SKM-1 (cell line): ENCODE data around the gene CRIP2.

Experiments used
- DNase-seq: peaks from one replicate; lab custom pipeline; 2025; ENCODE audit not compliant: unreplicated experiment; lab: John Stamatoyannopoulos, UW

CRIP2 gene

GRCh38 chr14:105474483-105475268 is at the start of gene CRIP2:
Gene CRIP2 (plus strand): TSS chr14:105474821. CDS start chr14:105474863, 42 bp downstream.
- DNase-seq = no peak

- DNase-seq = no peak
Observed at GRCh38 chr14:105424861-105425260, 49.8 kb upstream of the CRIP2 start.

- DNase-seq = no peak
Observed at GRCh38 chr14:105425823-105426247, 48.8 kb upstream of the CRIP2 start.

- DNase-seq = no peak
Observed at GRCh38 chr14:105426416-105427130, 48.0 kb upstream of the CRIP2 start.

GRCh38 chr14:105427412-105427811 is 47.2 kb upstream of the CRIP2 start:
- DNase-seq = no peak

- no peak for DNase-seq
Observed at GRCh38 chr14:105427936-105428485, 46.6 kb upstream of the CRIP2 start.

- no peak for DNase-seq
Observed at GRCh38 chr14:105430042-105430441, 44.6 kb upstream of the CRIP2 start.

GRCh38 chr14:105430565-105430964 is 44.1 kb upstream of the CRIP2 start:
- DNase-seq = no peak

- DNase-seq = no peak
Observed at GRCh38 chr14:105431256-105431655, 43.4 kb upstream of the CRIP2 start.

- no peak for DNase-seq
Observed at GRCh38 chr14:105432657-105433056, 42.0 kb upstream of the CRIP2 start.

GRCh38 chr14:105433161-105433605 is 41.4 kb upstream of the CRIP2 start:
- no peak for DNase-seq

- DNase-seq = no peak
Observed at GRCh38 chr14:105436402-105436801, 38.2 kb upstream of the CRIP2 start.

- no peak for DNase-seq
Observed at GRCh38 chr14:105436891-105437722, 37.5 kb upstream of the CRIP2 start.

- no peak for DNase-seq
Observed at GRCh38 chr14:105437723-105438500, 36.7 kb upstream of the CRIP2 start.

GRCh38 chr14:105439179-105439578 is 35.4 kb upstream of the CRIP2 start:
- no peak for DNase-seq

GRCh38 chr14:105439710-105440553 is 34.7 kb upstream of the CRIP2 start:
- no peak for DNase-seq

GRCh38 chr14:105440554-105440900 is 34.1 kb upstream of the CRIP2 start:
- no peak for DNase-seq

GRCh38 chr14:105440992-105441391 is 33.6 kb upstream of the CRIP2 start:
- DNase-seq = no peak

- DNase-seq = no peak
Observed at GRCh38 chr14:105442125-105442524, 32.5 kb upstream of the CRIP2 start.

GRCh38 chr14:105442834-105443233 is 31.8 kb upstream of the CRIP2 start:
- no peak for DNase-seq
